Neuronal stem cell (in vitro differentiated cells): ENCODE results near the gene TNFAIP2.

Experiments used
- DNase-seq: peaks from one replicate; pipeline ENCODE4 v3.0.0-alpha.2; 2013; ENCODE audit warnings: low spot score
- H2AFZ ChIP-seq: one replicate; pipeline ENCODE4 v1.6.1; 2013; ENCODE audit warnings: mild to moderate bottlenecking, low read length, inconsistent platforms
- H2AK5ac ChIP-seq: 2 replicates; pipeline ENCODE4 v1.6.1; 2013; ENCODE audit warnings: low read depth, mild to moderate bottlenecking, inconsistent platforms, low read length, moderate library complexity, mixed read lengths
- H2BK120ac ChIP-seq: 2 replicates; pipeline ENCODE4 v1.6.1; 2013; ENCODE audit warnings: low read depth, mild to moderate bottlenecking, inconsistent platforms, low read length, moderate library complexity, mixed read lengths
- H2BK12ac ChIP-seq: one replicate; pipeline ENCODE4 v1.6.1; 2013; ENCODE audit warnings: low read length, inconsistent platforms
- H2BK15ac ChIP-seq: 2 replicates; pipeline ENCODE4 v1.6.1; 2013; ENCODE audit warnings: mild to moderate bottlenecking, low read length, inconsistent platforms, mixed read lengths
- H2BK5ac ChIP-seq: one replicate; pipeline ENCODE4 v1.6.1; 2013; ENCODE audit warnings: inconsistent platforms, mild to moderate bottlenecking, low read length, moderate library complexity
- H3K14ac ChIP-seq: one replicate; pipeline ENCODE4 v1.6.1; 2013; ENCODE audit warnings: low read length, inconsistent platforms
- H3K18ac ChIP-seq: 2 replicates; pipeline ENCODE4 v1.6.1; 2013; ENCODE audit warnings: low read length, inconsistent platforms
- H3K23ac ChIP-seq: 2 replicates; pipeline ENCODE4 v1.6.1; 2013; ENCODE audit warnings: low read depth, mild to moderate bottlenecking, mixed read lengths, low read length, inconsistent platforms; ENCODE audit not compliant: poor library complexity
- H3K27ac ChIP-seq: replicated peaks from 3 replicates; pipeline ENCODE4 v1.5.1; 2013; ENCODE audit warnings: low read length, inconsistent platforms
- H3K27me3 ChIP-seq, 3 experiments: 2 replicates each; pipeline ENCODE4 v1.6.1; 2013; ENCODE audit warnings: low read length in 3 of 3, mild to moderate bottlenecking in 2 of 3, inconsistent platforms in 1 of 3, low read depth in 1 of 3, mixed read lengths in 1 of 3, moderate library complexity in 1 of 3; ENCODE audit not compliant: control insufficient read depth in 3 of 3, insufficient read depth in 3 of 3
- H3K36me3 ChIP-seq, 2 donors: replicated peaks in 1 of 2; 2 replicates each; pipeline ENCODE4 v1.6.1; 2013; ENCODE audit warnings: low read length in 2 of 2; ENCODE audit not compliant: control insufficient read depth in 2 of 2, insufficient read depth in 2 of 2
- H3K4ac ChIP-seq: 2 replicates; pipeline ENCODE4 v1.6.1; 2013; ENCODE audit warnings: inconsistent platforms, mild to moderate bottlenecking, low read length, moderate library complexity
- H3K4me1 ChIP-seq, 2 donors: 1 replicate in 1 of 2; 2 replicates in 1 of 2; pipeline ENCODE4 v1.6.1; 2013; ENCODE audit warnings: low read length in 2 of 2, low read depth in 1 of 2; ENCODE audit not compliant: control insufficient read depth in 2 of 2, insufficient read depth in 1 of 2
- H3K4me2 ChIP-seq: one replicate; pipeline ENCODE4 v1.6.1; 2013; ENCODE audit warnings: mild to moderate bottlenecking, low read length, inconsistent platforms; ENCODE audit not compliant: insufficient read depth, poor library complexity, severe bottlenecking
- H3K4me3 ChIP-seq, 2 donors: 2 replicates each; pipeline ENCODE4 v1.5.1; 2013; ENCODE audit warnings: low read length in 2 of 2, mild to moderate bottlenecking in 2 of 2, inconsistent platforms in 1 of 2, moderate library complexity in 1 of 2
- H3K79me1 ChIP-seq: one replicate; pipeline ENCODE4 v1.6.1; 2013; ENCODE audit warnings: low read depth, mild to moderate bottlenecking, inconsistent platforms, low read length, moderate library complexity
- H3K9ac ChIP-seq: one replicate; pipeline ENCODE4 v1.6.1; 2013; ENCODE audit warnings: mild to moderate bottlenecking, low read depth, low read length, inconsistent platforms; ENCODE audit not compliant: poor library complexity
- H3K9me3 ChIP-seq, 2 donors: replicated peaks in 1 of 2; 2 replicates each; pipeline versions ENCODE3 to v1.6.1; 2013; ENCODE audit warnings: low read length in 2 of 2, mild to moderate bottlenecking in 2 of 2, inconsistent platforms in 1 of 2, low read depth in 1 of 2, mixed read lengths in 1 of 2, moderate library complexity in 1 of 2; ENCODE audit not compliant: control insufficient read depth in 2 of 2, insufficient read depth in 1 of 2
- H4K8ac ChIP-seq: one replicate; pipeline ENCODE4 v1.6.1; 2013; ENCODE audit warnings: low read depth, mild to moderate bottlenecking, inconsistent platforms, low read length, moderate library complexity
- H4K91ac ChIP-seq: one replicate; pipeline ENCODE4 v1.6.1; 2013; ENCODE audit warnings: low read length, low read depth, mild to moderate bottlenecking, inconsistent platforms; ENCODE audit not compliant: poor library complexity
- WGBS, 2 donors: extraction: QIAGEN DNeasy Blood & Tissue Kit; methylation state at CpG; one replicate each; pipeline ENCODE4 v1.1.7; 2013; ENCODE audit warnings: missing lambda C conversion rate in 2 of 2, mixed read lengths in 1 of 2; ENCODE audit not compliant: insufficient read length in 2 of 2, insufficient replicate concordance in 1 of 2; ENCODE audit errors: extremely low coverage in 2 of 2; 5-methylcytosine and 5-hydroxymethylcytosine counted together

Gene TNFAIP2

GRCh38 chr14:103105580-103106150 is 17.6 kb upstream of the TNFAIP2 start:
- peak overlapping the region; percentile 94 for H3K4ac ChIP-seq
- H2AK5ac ChIP-seq, result peak overlapping the region; percentile 94
- no peak overlapping the region for H2BK5ac ChIP-seq
- no peaks in the 10 kb centered on the region for H3K79me1 ChIP-seq
- no peak overlapping the region for H2AFZ ChIP-seq
- WGBS, 2 donors, result no CpG with 5 or more reads among the region's 9 CpGs
- H3K36me3 ChIP-seq, result no peaks in the 10 kb centered on the region
- H3K9ac ChIP-seq, result no peak overlapping the region
- H3K4me1 ChIP-seq, result peaks cover 13 to 26% of the 10 kb centered on the region in 2 donors
- H4K8ac ChIP-seq, result no peak overlapping the region
- H4K91ac ChIP-seq, result no peak overlapping the region
- peak overlapping the region; percentile 33 for H3K18ac ChIP-seq
- H2BK15ac ChIP-seq, result peak overlapping the region; percentile 42
- H3K23ac ChIP-seq, result peak overlapping the region; percentile 1
- no peak overlapping the region for H2BK12ac ChIP-seq
- peaks cover 6 to 41% (median 33%) of the 10 kb centered on the region in 3 experiments for H3K27me3 ChIP-seq
- no peak for DNase-seq
- H2BK120ac ChIP-seq, result no peak overlapping the region
- no peak overlapping the region for H3K4me2 ChIP-seq
- no peak overlapping the region for H3K27ac ChIP-seq
- H3K9me3 ChIP-seq, result no peaks in the 10 kb centered on the region
- no peak overlapping the region for H3K4me3 ChIP-seq
- H3K14ac ChIP-seq, result peak overlapping the region; percentile 11

- H2BK120ac ChIP-seq, result no peak overlapping the region
- H3K18ac ChIP-seq, result peak overlapping the region; percentile 1
- H2AFZ ChIP-seq, result no peak overlapping the region
- H3K27me3 ChIP-seq, result peaks cover 6 to 33% (median 29%) of the 10 kb centered on the region in 3 experiments
- peak overlapping the region; percentile 74 for H2BK15ac ChIP-seq
- no CpG with 5 or more reads among the region's 23 CpGs for WGBS, 2 donors
- no peak overlapping the region for H3K9ac ChIP-seq
- no peak overlapping the region for H3K4ac ChIP-seq
- no peaks in the 10 kb centered on the region for H3K36me3 ChIP-seq
- H4K8ac ChIP-seq, result no peak overlapping the region
- H3K23ac ChIP-seq, result no peak overlapping the region
- H4K91ac ChIP-seq, result no peak overlapping the region
- H3K4me3 ChIP-seq, result no peak overlapping the region
- no peaks in the 10 kb centered on the region for H3K79me1 ChIP-seq
- no peaks in the 10 kb centered on the region for H3K9me3 ChIP-seq
- H2AK5ac ChIP-seq, result peak overlapping the region; percentile 30
- DNase-seq, result no peak
- H3K14ac ChIP-seq, result peak overlapping the region; percentile 56
- no peak overlapping the region for H2BK5ac ChIP-seq
- H2BK12ac ChIP-seq, result peak overlapping the region; percentile 84
- H3K27ac ChIP-seq, result no peak overlapping the region
- H3K4me2 ChIP-seq, result no peak overlapping the region
- H3K4me1 ChIP-seq, result peaks cover 17 to 35% of the 10 kb centered on the region in 2 donors
Observed at GRCh38 chr14:103107455-103107854, 15.8 kb upstream of the TNFAIP2 start.

GRCh38 chr14:103107941-103108748 is 15.1 kb upstream of the TNFAIP2 start:
- peak overlapping the region; percentile 84 for H3K4ac ChIP-seq
- H2AK5ac ChIP-seq, result peak overlapping the region; percentile 30
- peak overlapping the region; percentile 85 for H3K23ac ChIP-seq
- H3K4me1 ChIP-seq, result peaks cover 17 to 37% of the 10 kb centered on the region in 2 donors
- H3K9ac ChIP-seq, result no peak overlapping the region
- peak overlapping the region; percentile 87 for H2BK15ac ChIP-seq
- H2BK120ac ChIP-seq, result no peak overlapping the region
- no peaks in the 10 kb centered on the region for H3K79me1 ChIP-seq
- no peak for DNase-seq
- peak overlapping the region; percentile 66 for H2BK5ac ChIP-seq
- H4K91ac ChIP-seq, result peak overlapping the region; percentile 53
- no peaks in the 10 kb centered on the region for H3K9me3 ChIP-seq
- no CpG with 5 or more reads among the region's 28 CpGs for WGBS, 2 donors
- H3K36me3 ChIP-seq, result no peaks in the 10 kb centered on the region
- peak overlapping the region; percentile 43 for H4K8ac ChIP-seq
- H3K14ac ChIP-seq, result peak overlapping the region; percentile 56
- peaks cover 6 to 37% (median 22%) of the 10 kb centered on the region in 3 experiments for H3K27me3 ChIP-seq
- H3K4me2 ChIP-seq, result no peak overlapping the region
- H2BK12ac ChIP-seq, result peak overlapping the region; percentile 99
- H3K4me3 ChIP-seq, result no peak overlapping the region
- H3K27ac ChIP-seq, result no peak overlapping the region
- H3K18ac ChIP-seq, result peak overlapping the region; percentile 92
- no peak overlapping the region for H2AFZ ChIP-seq

- Histone ChIP-seq H3K27ac (peak overlapping the region; percentile 21), H3K23ac (no peak overlapping the region), H3K4me1 (peaks cover 17 to 37% of the 10 kb centered on the region in 2 donors), H2BK5ac (peak overlapping the region; percentile 66), H3K4me2 (no peak overlapping the region), H4K8ac (no peak overlapping the region), H2BK12ac (no peak overlapping the region), H4K91ac (no peak overlapping the region), H2AFZ (no peak overlapping the region), H2BK15ac (peak overlapping the region; percentile 87), H3K27me3 (peaks cover 6 to 32% (median 16%) of the 10 kb centered on the region in 3 experiments), H3K4ac (peak overlapping the region; percentile 84), H3K14ac (no peak overlapping the region), H2AK5ac (peak overlapping the region; percentile 30), H3K36me3 (no peaks in the 10 kb centered on the region), H3K9ac (no peak overlapping the region), H2BK120ac (no peak overlapping the region), H3K4me3 (no peak overlapping the region), H3K79me1 (no peaks in the 10 kb centered on the region), H3K9me3 (no peaks in the 10 kb centered on the region), H3K18ac (peak overlapping the region; percentile 87)
- no peak for DNase-seq
- no CpG with 5 or more reads among the region's 9 CpGs for WGBS, 2 donors
Observed at GRCh38 chr14:103108749-103109207, 14.5 kb upstream of the TNFAIP2 start.
